ENCODE results near the gene MINAR1.

DNA sequence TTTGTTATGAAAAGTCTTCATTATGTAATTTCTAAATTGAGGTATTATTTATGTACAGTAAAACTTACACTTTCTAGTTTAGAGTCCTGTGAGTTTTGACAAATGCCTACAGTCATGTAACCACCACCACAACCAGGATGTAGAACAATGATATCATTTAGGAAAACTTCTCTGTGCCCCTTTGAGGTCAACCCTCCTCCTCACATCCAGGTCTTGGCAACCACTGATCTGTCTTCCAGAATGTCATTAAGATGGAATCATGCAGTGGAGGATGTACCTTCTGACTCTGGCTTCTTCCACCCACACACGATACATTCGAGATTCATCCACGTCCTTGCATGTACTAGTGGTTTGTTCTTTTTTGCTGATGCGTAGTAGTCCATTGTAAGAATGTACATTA is 23.2 kb downstream of the MINAR1 start:
- TF ChIP-seq, protein P1, sequence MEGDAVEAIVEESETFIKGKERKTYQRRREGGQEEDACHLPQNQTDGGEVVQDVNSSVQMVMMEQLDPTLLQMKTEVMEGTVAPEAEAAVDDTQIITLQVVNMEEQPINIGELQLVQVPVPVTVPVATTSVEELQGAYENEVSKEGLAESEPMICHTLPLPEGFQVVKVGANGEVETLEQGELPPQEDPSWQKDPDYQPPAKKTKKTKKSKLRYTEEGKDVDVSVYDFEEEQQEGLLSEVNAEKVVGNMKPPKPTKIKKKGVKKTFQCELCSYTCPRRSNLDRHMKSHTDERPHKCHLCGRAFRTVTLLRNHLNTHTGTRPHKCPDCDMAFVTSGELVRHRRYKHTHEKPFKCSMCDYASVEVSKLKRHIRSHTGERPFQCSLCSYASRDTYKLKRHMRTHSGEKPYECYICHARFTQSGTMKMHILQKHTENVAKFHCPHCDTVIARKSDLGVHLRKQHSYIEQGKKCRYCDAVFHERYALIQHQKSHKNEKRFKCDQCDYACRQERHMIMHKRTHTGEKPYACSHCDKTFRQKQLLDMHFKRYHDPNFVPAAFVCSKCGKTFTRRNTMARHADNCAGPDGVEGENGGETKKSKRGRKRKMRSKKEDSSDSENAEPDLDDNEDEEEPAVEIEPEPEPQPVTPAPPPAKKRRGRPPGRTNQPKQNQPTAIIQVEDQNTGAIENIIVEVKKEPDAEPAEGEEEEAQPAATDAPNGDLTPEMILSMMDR (IDR thresholded peaks at IDR 0.05; ENCODE audit: low read length) = no peak
- no peak for TF ChIP-seq EZH2 (IDR thresholded peaks at IDR 0.05; ENCODE audit: borderline replicate concordance, low read length)

Measured in OCI-LY1 (cell line).